ENCODE results near the gene ZCCHC9. TPM values are rescaled to one million over a fixed set of nuclear protein-coding genes. Genes with fewer than 3 reads are reported as not detected.

Gene ZCCHC9
- total and polyA plus RNA-seq, 2 donors (not counting 1 experiment from before 2014, with no cell fraction given), result 8.8 to 23.0 TPM

- H3K79me2 ChIP-seq (ENCODE audit: control insufficient read depth, insufficient read depth, low read length), result no peaks in the 10 kb centered on the region
- ATAC-seq (ENCODE audit: low read depth) (no peak), DNase-seq (no peak)
- POLR2A ChIA-PET, result no interaction called here
- TF ChIP-seq EZH2 (IDR thresholded peaks at IDR 0.05; ENCODE audit: borderline replicate concordance, insufficient read depth, low read depth, low read length, poor library complexity, severe bottlenecking) (no peak), CTCF (IDR thresholded peaks at IDR 0.05) (no peak)
- no peaks in the 10 kb centered on the region for H3K9me3 ChIP-seq (ENCODE audit: control extremely low read depth in 1 of 3, control insufficient read depth in 2 of 3, insufficient read depth in 1 of 3, low read length in 2 of 3)
- no peaks in the 10 kb centered on the region for H4K20me1 ChIP-seq (ENCODE audit: control insufficient read depth, insufficient read depth, low read length, poor library complexity, severe bottlenecking)
- CTCF ChIA-PET, result no interaction called here
- no peaks in the 10 kb centered on the region for H3K27me3 ChIP-seq (replicated peaks in 1 of 4; ENCODE audit: control extremely low read depth in 1 of 4, control insufficient read depth in 3 of 4, insufficient read depth in 4 of 4, low read length in 3 of 4)
- 89% methylated on average over 4 of the region's 4 CpGs for WGBS (ENCODE audit: insufficient coverage)
- Mint-ChIP-seq H3K27ac (no peak overlapping the region), H3K9me3 (ENCODE audit: insufficient read depth) (no peaks in the 10 kb centered on the region), H3K27me3 (no peaks in the 10 kb centered on the region), H3K4me3 (no peak overlapping the region), H3K4me1 (no peaks in the 10 kb centered on the region)
- intact Hi-C loops (cut with micrococcal nuclease), result no loop called here
- no peak overlapping the region for H2AFZ ChIP-seq (ENCODE audit: insufficient read depth, low read depth, low read length, poor library complexity, severe bottlenecking)
- no peak overlapping the region for H3K9ac ChIP-seq (ENCODE audit: low read length)
- no peak overlapping the region for H3K27ac ChIP-seq (ENCODE audit: low read length in 2 of 2)
- no peak overlapping the region for H3K4me3 ChIP-seq (ENCODE audit: control extremely low read depth in 1 of 5, extremely low read depth in 1 of 5, insufficient read depth in 1 of 5, low read depth in 2 of 5, low read length in 4 of 5)
- no peaks in the 10 kb centered on the region for H3K4me1 ChIP-seq (ENCODE audit: control insufficient read depth in 2 of 2, insufficient read depth in 2 of 2, low read length in 2 of 2)
- no peaks in the 10 kb centered on the region for H3K36me3 ChIP-seq (replicated peaks in 1 of 2; ENCODE audit: control extremely low read depth in 1 of 2, control insufficient read depth in 1 of 2, extremely low read depth in 1 of 2, insufficient read depth in 2 of 2, low read length in 1 of 2)
- H3K4me2 ChIP-seq (replicated peaks; ENCODE audit: low read depth, low read length, poor library complexity, severe bottlenecking), result no peak overlapping the region
These were observed 47.8 kb downstream of the ZCCHC9 start for GRCh38 chr5:81349161-81349560.

- H3K4me3 ChIP-seq (ENCODE audit: control extremely low read depth in 1 of 5, extremely low read depth in 1 of 5, insufficient read depth in 1 of 5, low read depth in 2 of 5, low read length in 4 of 5), result no peak overlapping the region
- no peak overlapping the region for H2AFZ ChIP-seq (ENCODE audit: insufficient read depth, low read depth, low read length, poor library complexity, severe bottlenecking)
- ChIA-PET POLR2A (no interaction called here), CTCF (interaction anchor here (1.0 kb wide), 1 partner anchor 7 kb away, joined by 3 read pairs; no protein-coding TSS in a partner anchor)
- H3K9me3 ChIP-seq (ENCODE audit: control extremely low read depth in 1 of 3, control insufficient read depth in 2 of 3, insufficient read depth in 1 of 3, low read length in 2 of 3), result no peaks in the 10 kb centered on the region
- no peak overlapping the region for H3K4me2 ChIP-seq (replicated peaks; ENCODE audit: low read depth, low read length, poor library complexity, severe bottlenecking)
- no peaks in the 10 kb centered on the region for H3K4me1 ChIP-seq (ENCODE audit: control insufficient read depth in 2 of 2, insufficient read depth in 2 of 2, low read length in 2 of 2)
- H3K4me3 Mint-ChIP-seq, result no peak overlapping the region
- H3K27me3 Mint-ChIP-seq, result no peaks in the 10 kb centered on the region
- H4K20me1 ChIP-seq (ENCODE audit: control insufficient read depth, insufficient read depth, low read length, poor library complexity, severe bottlenecking), result no peaks in the 10 kb centered on the region
- H3K27ac Mint-ChIP-seq, result no peak overlapping the region
- no peak for TF ChIP-seq CTCF (IDR thresholded peaks at IDR 0.05)
- TF ChIP-seq EZH2 (IDR thresholded peaks at IDR 0.05; ENCODE audit: borderline replicate concordance, insufficient read depth, low read depth, low read length, poor library complexity, severe bottlenecking), result no peak
- H3K9me3 Mint-ChIP-seq (ENCODE audit: insufficient read depth), result no peaks in the 10 kb centered on the region
- no peaks in the 10 kb centered on the region for H3K36me3 ChIP-seq (replicated peaks in 1 of 2; ENCODE audit: control extremely low read depth in 1 of 2, control insufficient read depth in 1 of 2, extremely low read depth in 1 of 2, insufficient read depth in 2 of 2, low read length in 1 of 2)
- ATAC-seq (ENCODE audit: low read depth) (no peak), DNase-seq (no peak)
- no peaks in the 10 kb centered on the region for H3K4me1 Mint-ChIP-seq
- intact Hi-C loops (cut with micrococcal nuclease), result no loop called here
- H3K27me3 ChIP-seq (replicated peaks in 1 of 4; ENCODE audit: control extremely low read depth in 1 of 4, control insufficient read depth in 3 of 4, insufficient read depth in 4 of 4, low read length in 3 of 4), result no peaks in the 10 kb centered on the region
- no peaks in the 10 kb centered on the region for H3K79me2 ChIP-seq (ENCODE audit: control insufficient read depth, insufficient read depth, low read length)
- H3K27ac ChIP-seq (ENCODE audit: low read length in 2 of 2), result no peak overlapping the region
- no peak overlapping the region for H3K9ac ChIP-seq (ENCODE audit: low read length)
These were observed 49.1 kb downstream of the ZCCHC9 start for GRCh38 chr5:81350507-81350906.

All from B cell (primary cell).